GM12878 (cell line): ENCODE results near the gene MAPT. TPM values are rescaled to one million over a fixed set of nuclear protein-coding genes. Genes with fewer than 3 reads are reported as not detected.

Source experiments
- CBFB ChIP-seq: IDR thresholded peaks from 2 replicates; pipeline ENCODE4 v1.6.1; 2016; ENCODE audit warnings: antibody characterized with exemption, low read depth
- EED ChIP-seq: sonication (generic); IDR thresholded peaks from 2 replicates; pipeline ENCODE4 v1.6.1; 2016; ENCODE audit warnings: antibody characterized with exemption, low read depth
- EP300 ChIP-seq, 2 experiments: fragments of 150-350 bp in 1 of 2; IDR thresholded peaks; 2 replicates each; pipeline ENCODE4 v1.6.1; 2011 to 2012; ENCODE audit warnings: low read depth in 2 of 2, low read length in 2 of 2, borderline replicate concordance in 1 of 2, improper control_type of control experiment in 1 of 2, inconsistent platforms in 1 of 2; ENCODE audit not compliant: control insufficient read depth in 1 of 2
- HDAC6 ChIP-seq: fragments of 200-600 bp; sonication (generic); IDR thresholded peaks from one replicate; pipeline ENCODE4 v1.8.0; 2017; ENCODE audit warnings: antibody characterized with exemption; ENCODE audit not compliant: unreplicated experiment
- KDM1A ChIP-seq: fragments of 200-600 bp; sonication (generic); IDR thresholded peaks from 2 replicates; pipeline ENCODE4 v1.6.1; 2016; ENCODE audit warnings: borderline replicate concordance
- KLF5 ChIP-seq: fragments of 450-650 bp; IDR thresholded peaks from 2 replicates; pipeline ENCODE4 v1.6.1; 2014; ENCODE audit warnings: mild to moderate bottlenecking; ENCODE audit not compliant: partially characterized antibody
- NFYB ChIP-seq: IDR thresholded peaks from 2 replicates; pipeline ENCODE4 v1.6.1; 2011; ENCODE audit warnings: low read depth, mild to moderate bottlenecking, low read length, improper control_type of control experiment, moderate library complexity; ENCODE audit not compliant: insufficient read depth
- POLR2AphosphoS2 ChIP-seq: IDR thresholded peaks from 2 replicates; pipeline ENCODE4 v1.6.1; 2011; ENCODE audit warnings: low read depth, mild to moderate bottlenecking, low read length, improper control_type of control experiment, moderate library complexity
- RAD21 ChIP-seq: IDR thresholded peaks from 2 replicates; pipeline ENCODE4 v1.6.1; 2011; ENCODE audit warnings: mild to moderate bottlenecking, low read depth, low read length, moderate library complexity; ENCODE audit not compliant: insufficient read depth
- RBBP5 ChIP-seq: fragments of 200-600 bp; sonication (generic); conservative IDR thresholded peaks from 2 replicates; pipeline ENCODE4 v1.6.1; 2016
- RUNX3 ChIP-seq: IDR thresholded peaks from 2 replicates; pipeline ENCODE4 v1.6.1; 2012; ENCODE audit warnings: low read length, inconsistent platforms
- TBL1XR1 ChIP-seq: IDR thresholded peaks from 2 replicates; pipeline ENCODE4 v1.6.1; 2012; ENCODE audit warnings: low read depth, low read length, improper control_type of control experiment
- ZNF622 ChIP-seq: fragments of 450-650 bp; IDR thresholded peaks from 2 replicates; pipeline ENCODE4 v1.6.1; 2017; ENCODE audit warnings: mild to moderate bottlenecking, inconsistent platforms
- polyA plus RNA-seq, 11 experiments: library from polyadenylated mRNA; depleted of rRNA in 4 of 11; unstranded in 6 of 11; stranded (reverse) in 5 of 11; fragments of >200 nt; fragmentation: Nextera tagmentation in 4 of 11; fragmentation: Illumina TruSeq in 1 of 11; extraction: Ambion mirVana in 4 of 11; extraction: Trizol in 1 of 11; gene quantifications; 1 replicate in 1 of 11; 2 replicates in 10 of 11; pipeline versions ENCODE4 v1.2.1 to v1.2.3, GENCODE V29; 2011 to 2016; ENCODE audit warnings: inconsistent platforms in 2 of 11, missing spikeins in 2 of 11, low read depth in 1 of 11
- total RNA-seq, 4 experiments: library from RNA; depleted of rRNA in 3 of 4; stranded (reverse); fragments of >200 nt in 3 of 4; fragmentation: Illumina TruSeq in 1 of 4; extraction: Trizol in 1 of 4; gene quantifications; 2 replicates each; pipeline versions ENCODE4 v1.2.1 to v1.2.3, GENCODE V29; 2013 to 2021
- TF ChIP-seq, protein P1 (sequence below): fragments of 150-350 bp; IDR thresholded peaks from 2 replicates; pipeline ENCODE4 v1.6.1; 2016; ENCODE audit warnings: low read depth, low read length
- TF ChIP-seq, protein P2 (sequence below): fragments of 450-650 bp; formaldehyde crosslinking; IDR thresholded peaks from 2 replicates; pipeline ENCODE4 v1.4.0; 2020; ENCODE audit warnings: mild to moderate bottlenecking, moderate library complexity
- TF ChIP-seq, protein P3 (sequence below): fragments of 450-650 bp; formaldehyde crosslinking; IDR thresholded peaks from 2 replicates; pipeline ENCODE4 v1.5.0; 2022; ENCODE audit warnings: mild to moderate bottlenecking, missing genetic modification characterization

The MAPT gene
- total and polyA plus RNA-seq, 10 of the 15 experiments (the other 5 are each of a cell fraction or from before 2014, with no cell fraction given) = under 0.01 to 0.05 (median 0.03) TPM; not detected in 7

DNA sequence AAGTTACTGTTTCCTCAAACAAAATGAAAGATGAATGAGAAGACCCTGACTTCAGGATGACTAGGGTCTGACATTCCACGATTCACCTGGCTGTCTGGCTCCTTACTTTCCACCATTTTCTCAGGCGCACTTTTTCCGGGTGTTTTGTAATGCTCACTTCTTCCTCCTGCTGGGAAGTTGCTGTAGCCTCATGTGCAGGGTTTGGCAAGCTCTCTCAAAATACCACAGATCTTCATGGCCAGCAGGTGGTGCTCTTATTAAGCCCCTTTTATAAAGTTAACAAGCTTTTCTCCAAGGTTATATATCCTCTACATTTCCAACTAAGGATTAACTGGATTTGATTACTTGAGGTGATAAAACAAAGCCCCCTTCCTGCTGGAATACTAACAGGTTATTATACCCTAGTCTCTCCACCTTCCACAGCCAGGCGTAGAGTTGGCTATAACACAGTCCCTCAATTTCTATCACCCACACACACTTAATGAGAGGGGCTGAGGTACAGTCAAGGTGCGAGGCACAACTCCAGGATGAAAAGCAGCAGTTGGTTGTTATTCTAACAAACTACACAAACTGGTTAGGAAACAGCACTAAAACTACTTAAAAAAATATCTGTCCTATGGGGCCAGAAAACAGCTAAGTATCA lies 150.1 kb downstream of the MAPT start (continued):
- TF ChIP-seq EED (0 out of 2 replicates have a peak, but pooled peaks have one; percentile 22), TBL1XR1 (no peak), HDAC6 (no peak), RAD21 (peak; percentile 75), KLF5 (no peak), NFYB (no peak), CBFB (0 out of 2 replicates have a peak, but pooled peaks have one; percentile 21), RUNX3 (peak; percentile 69), POLR2AphosphoS2 (no peak), ZNF622 (no peak), EP300 (IDR thresholded peaks at IDR 0.05; ENCODE audit: borderline replicate concordance in 1 of 2, control insufficient read depth in 1 of 2, low read depth in 2 of 2, low read length in 2 of 2) (no peak), RBBP5 (no peak), KDM1A (no peak)
- TF ChIP-seq, protein P1, sequence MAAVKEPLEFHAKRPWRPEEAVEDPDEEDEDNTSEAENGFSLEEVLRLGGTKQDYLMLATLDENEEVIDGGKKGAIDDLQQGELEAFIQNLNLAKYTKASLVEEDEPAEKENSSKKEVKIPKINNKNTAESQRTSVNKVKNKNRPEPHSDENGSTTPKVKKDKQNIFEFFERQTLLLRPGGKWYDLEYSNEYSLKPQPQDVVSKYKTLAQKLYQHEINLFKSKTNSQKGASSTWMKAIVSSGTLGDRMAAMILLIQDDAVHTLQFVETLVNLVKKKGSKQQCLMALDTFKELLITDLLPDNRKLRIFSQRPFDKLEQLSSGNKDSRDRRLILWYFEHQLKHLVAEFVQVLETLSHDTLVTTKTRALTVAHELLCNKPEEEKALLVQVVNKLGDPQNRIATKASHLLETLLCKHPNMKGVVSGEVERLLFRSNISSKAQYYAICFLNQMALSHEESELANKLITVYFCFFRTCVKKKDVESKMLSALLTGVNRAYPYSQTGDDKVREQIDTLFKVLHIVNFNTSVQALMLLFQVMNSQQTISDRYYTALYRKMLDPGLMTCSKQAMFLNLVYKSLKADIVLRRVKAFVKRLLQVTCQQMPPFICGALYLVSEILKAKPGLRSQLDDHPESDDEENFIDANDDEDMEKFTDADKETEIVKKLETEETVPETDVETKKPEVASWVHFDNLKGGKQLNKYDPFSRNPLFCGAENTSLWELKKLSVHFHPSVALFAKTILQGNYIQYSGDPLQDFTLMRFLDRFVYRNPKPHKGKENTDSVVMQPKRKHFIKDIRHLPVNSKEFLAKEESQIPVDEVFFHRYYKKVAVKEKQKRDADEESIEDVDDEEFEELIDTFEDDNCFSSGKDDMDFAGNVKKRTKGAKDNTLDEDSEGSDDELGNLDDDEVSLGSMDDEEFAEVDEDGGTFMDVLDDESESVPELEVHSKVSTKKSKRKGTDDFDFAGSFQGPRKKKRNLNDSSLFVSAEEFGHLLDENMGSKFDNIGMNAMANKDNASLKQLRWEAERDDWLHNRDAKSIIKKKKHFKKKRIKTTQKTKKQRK = no peak
- TF ChIP-seq, protein P2, sequence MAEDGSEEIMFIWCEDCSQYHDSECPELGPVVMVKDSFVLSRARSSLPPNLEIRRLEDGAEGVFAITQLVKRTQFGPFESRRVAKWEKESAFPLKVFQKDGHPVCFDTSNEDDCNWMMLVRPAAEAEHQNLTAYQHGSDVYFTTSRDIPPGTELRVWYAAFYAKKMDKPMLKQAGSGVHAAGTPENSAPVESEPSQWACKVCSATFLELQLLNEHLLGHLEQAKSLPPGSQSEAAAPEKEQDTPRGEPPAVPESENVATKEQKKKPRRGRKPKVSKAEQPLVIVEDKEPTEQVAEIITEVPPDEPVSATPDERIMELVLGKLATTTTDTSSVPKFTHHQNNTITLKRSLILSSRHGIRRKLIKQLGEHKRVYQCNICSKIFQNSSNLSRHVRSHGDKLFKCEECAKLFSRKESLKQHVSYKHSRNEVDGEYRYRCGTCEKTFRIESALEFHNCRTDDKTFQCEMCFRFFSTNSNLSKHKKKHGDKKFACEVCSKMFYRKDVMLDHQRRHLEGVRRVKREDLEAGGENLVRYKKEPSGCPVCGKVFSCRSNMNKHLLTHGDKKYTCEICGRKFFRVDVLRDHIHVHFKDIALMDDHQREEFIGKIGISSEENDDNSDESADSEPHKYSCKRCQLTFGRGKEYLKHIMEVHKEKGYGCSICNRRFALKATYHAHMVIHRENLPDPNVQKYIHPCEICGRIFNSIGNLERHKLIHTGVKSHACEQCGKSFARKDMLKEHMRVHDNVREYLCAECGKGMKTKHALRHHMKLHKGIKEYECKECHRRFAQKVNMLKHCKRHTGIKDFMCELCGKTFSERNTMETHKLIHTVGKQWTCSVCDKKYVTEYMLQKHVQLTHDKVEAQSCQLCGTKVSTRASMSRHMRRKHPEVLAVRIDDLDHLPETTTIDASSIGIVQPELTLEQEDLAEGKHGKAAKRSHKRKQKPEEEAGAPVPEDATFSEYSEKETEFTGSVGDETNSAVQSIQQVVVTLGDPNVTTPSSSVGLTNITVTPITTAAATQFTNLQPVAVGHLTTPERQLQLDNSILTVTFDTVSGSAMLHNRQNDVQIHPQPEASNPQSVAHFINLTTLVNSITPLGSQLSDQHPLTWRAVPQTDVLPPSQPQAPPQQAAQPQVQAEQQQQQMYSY = no peak
- TF ChIP-seq, protein P3, sequence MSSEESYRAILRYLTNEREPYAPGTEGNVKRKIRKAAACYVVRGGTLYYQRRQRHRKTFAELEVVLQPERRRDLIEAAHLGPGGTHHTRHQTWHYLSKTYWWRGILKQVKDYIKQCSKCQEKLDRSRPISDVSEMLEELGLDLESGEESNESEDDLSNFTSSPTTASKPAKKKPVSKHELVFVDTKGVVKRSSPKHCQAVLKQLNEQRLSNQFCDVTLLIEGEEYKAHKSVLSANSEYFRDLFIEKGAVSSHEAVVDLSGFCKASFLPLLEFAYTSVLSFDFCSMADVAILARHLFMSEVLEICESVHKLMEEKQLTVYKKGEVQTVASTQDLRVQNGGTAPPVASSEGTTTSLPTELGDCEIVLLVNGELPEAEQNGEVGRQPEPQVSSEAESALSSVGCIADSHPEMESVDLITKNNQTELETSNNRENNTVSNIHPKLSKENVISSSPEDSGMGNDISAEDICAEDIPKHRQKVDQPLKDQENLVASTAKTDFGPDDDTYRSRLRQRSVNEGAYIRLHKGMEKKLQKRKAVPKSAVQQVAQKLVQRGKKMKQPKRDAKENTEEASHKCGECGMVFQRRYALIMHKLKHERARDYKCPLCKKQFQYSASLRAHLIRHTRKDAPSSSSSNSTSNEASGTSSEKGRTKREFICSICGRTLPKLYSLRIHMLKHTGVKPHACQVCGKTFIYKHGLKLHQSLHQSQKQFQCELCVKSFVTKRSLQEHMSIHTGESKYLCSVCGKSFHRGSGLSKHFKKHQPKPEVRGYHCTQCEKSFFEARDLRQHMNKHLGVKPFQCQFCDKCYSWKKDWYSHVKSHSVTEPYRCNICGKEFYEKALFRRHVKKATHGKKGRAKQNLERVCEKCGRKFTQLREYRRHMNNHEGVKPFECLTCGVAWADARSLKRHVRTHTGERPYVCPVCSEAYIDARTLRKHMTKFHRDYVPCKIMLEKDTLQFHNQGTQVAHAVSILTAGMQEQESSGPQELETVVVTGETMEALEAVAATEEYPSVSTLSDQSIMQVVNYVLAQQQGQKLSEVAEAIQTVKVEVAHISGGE = no peak
